ENCODE results near the gene CEP162. TPM values are rescaled to one million over a fixed set of nuclear protein-coding genes. Genes with fewer than 3 reads are reported as not detected.

Gene CEP162
- total RNA-seq, 2 donors from 2014 or later = 29.7 to 39.2 TPM

DNA sequence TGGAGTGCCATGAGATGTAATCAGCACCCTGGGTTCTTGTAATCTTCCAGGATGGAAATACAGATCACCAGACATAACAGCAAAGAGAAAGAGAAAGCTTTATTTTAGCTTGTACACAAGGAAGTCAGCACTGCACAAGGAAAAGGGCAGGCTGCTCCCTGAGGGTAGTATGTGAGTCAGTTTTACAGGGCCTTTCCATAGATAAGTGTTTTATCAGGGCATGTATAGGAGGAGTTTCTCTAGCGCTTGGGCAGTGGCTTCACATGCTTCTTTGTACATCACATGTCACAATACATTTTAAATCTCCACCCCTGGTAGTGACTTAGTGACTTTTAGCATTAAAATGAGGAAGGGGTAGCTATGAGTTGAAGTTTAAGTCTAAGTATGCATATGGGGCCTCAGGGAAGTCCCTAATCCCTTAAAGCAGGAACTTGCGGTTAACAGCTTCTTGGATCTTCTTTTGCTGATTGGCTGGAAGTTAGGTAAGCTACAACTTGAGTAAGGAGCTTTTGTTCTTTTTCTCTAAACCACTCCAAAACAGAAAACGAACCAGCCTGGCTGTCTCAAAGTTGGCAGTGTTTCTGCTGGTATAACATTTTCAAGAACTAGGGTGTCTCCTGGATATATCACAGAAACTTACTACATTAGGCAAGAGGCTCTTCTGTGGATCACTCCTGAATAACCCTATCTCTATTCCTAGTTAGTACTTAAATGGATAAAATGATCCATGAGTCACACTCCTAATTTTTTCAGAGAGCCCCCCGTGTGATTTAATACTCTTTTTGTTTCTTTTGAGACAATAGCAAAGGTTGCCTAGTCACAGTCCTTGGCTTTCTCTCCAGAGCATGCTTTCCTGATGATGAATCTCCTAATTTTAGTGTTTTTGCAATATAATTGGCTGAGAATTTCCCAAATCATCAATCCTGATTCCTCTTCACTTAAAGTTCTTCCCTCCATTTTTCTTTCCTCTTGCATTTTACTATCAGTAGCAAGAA, 133.7 kb downstream of the CEP162 start:
- 60 to 68% methylated on average over 1 to 3 of the region's 4 CpGs for WGBS, 2 experiments (ENCODE audit: insufficient coverage in 1 of 2, insufficient read length in 1 of 2)
- DNase-seq = no peak
- Histone ChIP-seq H3K9ac (ENCODE audit: extremely low read depth, low read length, poor library complexity, severe bottlenecking) (no peak overlapping the region), H3K27me3 (ENCODE audit: control insufficient read depth, insufficient read depth, low read length, poor library complexity, severe bottlenecking) (no peaks in the 10 kb centered on the region), H3K27ac (ENCODE audit: low read depth, low read length) (no peak overlapping the region), H3K4me3 (ENCODE audit: low read length) (no peak overlapping the region), H3K36me3 (ENCODE audit: control insufficient read depth, insufficient read depth, low read length) (no peaks in the 10 kb centered on the region), H3K9me3 (ENCODE audit: control insufficient read depth, low read length) (peaks cover 29% of the 10 kb centered on the region), H3K4me1 (ENCODE audit: control insufficient read depth, insufficient read depth, low read length) (peaks cover 5% of the 10 kb centered on the region)
- Mint-ChIP-seq H3K4me1 (peaks cover 21% of the 10 kb centered on the region), H3K27me3 (ENCODE audit: insufficient read depth) (no peaks in the 10 kb centered on the region), H3K36me3 (ENCODE audit: low read depth) (peaks cover 10% of the 10 kb centered on the region), H3K4me3 (no peak overlapping the region), H3K27ac (no peak overlapping the region), H3K9me3 (peaks cover 4% of the 10 kb centered on the region)
- TF ChIP-seq, protein P1, sequence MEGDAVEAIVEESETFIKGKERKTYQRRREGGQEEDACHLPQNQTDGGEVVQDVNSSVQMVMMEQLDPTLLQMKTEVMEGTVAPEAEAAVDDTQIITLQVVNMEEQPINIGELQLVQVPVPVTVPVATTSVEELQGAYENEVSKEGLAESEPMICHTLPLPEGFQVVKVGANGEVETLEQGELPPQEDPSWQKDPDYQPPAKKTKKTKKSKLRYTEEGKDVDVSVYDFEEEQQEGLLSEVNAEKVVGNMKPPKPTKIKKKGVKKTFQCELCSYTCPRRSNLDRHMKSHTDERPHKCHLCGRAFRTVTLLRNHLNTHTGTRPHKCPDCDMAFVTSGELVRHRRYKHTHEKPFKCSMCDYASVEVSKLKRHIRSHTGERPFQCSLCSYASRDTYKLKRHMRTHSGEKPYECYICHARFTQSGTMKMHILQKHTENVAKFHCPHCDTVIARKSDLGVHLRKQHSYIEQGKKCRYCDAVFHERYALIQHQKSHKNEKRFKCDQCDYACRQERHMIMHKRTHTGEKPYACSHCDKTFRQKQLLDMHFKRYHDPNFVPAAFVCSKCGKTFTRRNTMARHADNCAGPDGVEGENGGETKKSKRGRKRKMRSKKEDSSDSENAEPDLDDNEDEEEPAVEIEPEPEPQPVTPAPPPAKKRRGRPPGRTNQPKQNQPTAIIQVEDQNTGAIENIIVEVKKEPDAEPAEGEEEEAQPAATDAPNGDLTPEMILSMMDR (conservative IDR thresholded peaks at IDR 0.05) = no peak

DNA sequence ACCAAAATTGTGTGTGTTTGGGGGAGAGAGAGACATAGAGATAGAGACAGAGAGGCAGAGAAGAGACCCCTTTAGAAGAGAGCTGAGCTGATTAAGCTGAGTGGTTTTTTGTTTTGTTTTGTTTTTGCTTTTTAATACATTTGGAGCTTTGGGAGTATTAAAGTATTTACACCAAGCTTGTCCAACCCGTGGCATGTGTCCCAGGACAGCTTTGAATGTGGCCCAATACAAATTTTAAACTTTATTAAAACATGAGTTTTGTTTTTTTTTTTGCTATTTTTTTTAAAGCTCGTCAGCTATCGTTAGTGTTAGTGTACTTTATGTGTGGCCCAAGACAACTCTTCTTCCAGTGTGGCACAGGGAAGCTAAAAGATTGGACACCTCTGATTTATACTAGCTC, 137.9 kb downstream of the CEP162 start:
- TF ChIP-seq, protein P1 (conservative IDR thresholded peaks at IDR 0.05) = no peak
- Histone ChIP-seq H3K9ac (ENCODE audit: extremely low read depth, low read length, poor library complexity, severe bottlenecking) (no peak overlapping the region), H3K9me3 (ENCODE audit: control insufficient read depth, low read length) (peaks cover 29% of the 10 kb centered on the region), H3K27ac (ENCODE audit: low read depth, low read length) (no peak overlapping the region), H3K27me3 (ENCODE audit: control insufficient read depth, insufficient read depth, low read length, poor library complexity, severe bottlenecking) (no peaks in the 10 kb centered on the region), H3K36me3 (ENCODE audit: control insufficient read depth, insufficient read depth, low read length) (no peaks in the 10 kb centered on the region), H3K4me3 (ENCODE audit: low read length) (peak overlapping the region; percentile 12), H3K4me1 (ENCODE audit: control insufficient read depth, insufficient read depth, low read length) (peaks cover 32% of the 10 kb centered on the region)
- 88 to 100% methylated on average over 2 to 3 of the region's 3 CpGs for WGBS, 2 experiments (ENCODE audit: insufficient coverage in 1 of 2, insufficient read length in 1 of 2)
- no peak for DNase-seq
- Mint-ChIP-seq H3K4me1 (peaks cover 56% of the 10 kb centered on the region), H3K9me3 (peaks cover 4% of the 10 kb centered on the region), H3K36me3 (ENCODE audit: low read depth) (peaks cover 10% of the 10 kb centered on the region), H3K4me3 (no peak overlapping the region), H3K27me3 (ENCODE audit: insufficient read depth) (no peaks in the 10 kb centered on the region), H3K27ac (no peak overlapping the region)

DNA sequence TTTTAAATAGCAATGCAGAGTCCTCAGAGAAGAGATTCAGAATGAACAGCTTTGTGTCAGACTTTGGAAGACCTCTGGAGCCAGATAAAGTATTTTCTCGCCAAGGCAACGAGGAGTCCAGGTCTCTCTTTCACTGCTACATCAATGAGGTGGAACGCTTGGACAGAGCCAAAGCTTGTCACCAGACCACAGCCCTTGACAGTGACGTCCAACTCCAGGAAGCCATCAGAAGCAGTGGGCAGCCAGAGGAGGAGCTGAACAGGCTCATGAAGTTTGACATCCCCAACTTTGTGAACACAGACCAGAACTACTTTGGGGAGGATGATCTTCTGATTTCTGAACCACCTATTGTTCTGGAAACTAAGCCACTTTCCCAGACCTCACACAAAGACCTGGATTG, 138.4 kb downstream of the CEP162 start:
- Histone ChIP-seq H3K4me3 (ENCODE audit: low read length) (no peak overlapping the region), H3K27ac (ENCODE audit: low read depth, low read length) (no peak overlapping the region), H3K4me1 (ENCODE audit: control insufficient read depth, insufficient read depth, low read length) (peaks cover 33% of the 10 kb centered on the region), H3K9ac (ENCODE audit: extremely low read depth, low read length, poor library complexity, severe bottlenecking) (no peak overlapping the region), H3K36me3 (ENCODE audit: control insufficient read depth, insufficient read depth, low read length) (no peaks in the 10 kb centered on the region), H3K9me3 (ENCODE audit: control insufficient read depth, low read length) (peaks cover 29% of the 10 kb centered on the region), H3K27me3 (ENCODE audit: control insufficient read depth, insufficient read depth, low read length, poor library complexity, severe bottlenecking) (no peaks in the 10 kb centered on the region)
- H3K4me3 Mint-ChIP-seq = no peak overlapping the region
- H3K9me3 Mint-ChIP-seq = peaks cover 4% of the 10 kb centered on the region
- no peak overlapping the region for H3K27ac Mint-ChIP-seq
- no peak for DNase-seq
- H3K36me3 Mint-ChIP-seq (ENCODE audit: low read depth) = peaks cover 8% of the 10 kb centered on the region
- peaks cover 60% of the 10 kb centered on the region for H3K4me1 Mint-ChIP-seq
- WGBS, 2 experiments (ENCODE audit: insufficient coverage in 1 of 2, insufficient read length in 1 of 2) = 88 to 90% methylated on average over 4 of the region's 4 CpGs
- H3K27me3 Mint-ChIP-seq (ENCODE audit: insufficient read depth) = no peaks in the 10 kb centered on the region
- TF ChIP-seq, protein P1 (conservative IDR thresholded peaks at IDR 0.05) = no peak

Data from endodermal cell (in vitro differentiated cells).